ENCODE data around the gene ZNF771. TPM values are rescaled to one million over a fixed set of nuclear protein-coding genes. Genes with fewer than 3 reads are reported as not detected.

The ZNF771 gene
- total RNA-seq = 1 to 10 TPM; 4.9 to 5.4 TPM

DNA sequence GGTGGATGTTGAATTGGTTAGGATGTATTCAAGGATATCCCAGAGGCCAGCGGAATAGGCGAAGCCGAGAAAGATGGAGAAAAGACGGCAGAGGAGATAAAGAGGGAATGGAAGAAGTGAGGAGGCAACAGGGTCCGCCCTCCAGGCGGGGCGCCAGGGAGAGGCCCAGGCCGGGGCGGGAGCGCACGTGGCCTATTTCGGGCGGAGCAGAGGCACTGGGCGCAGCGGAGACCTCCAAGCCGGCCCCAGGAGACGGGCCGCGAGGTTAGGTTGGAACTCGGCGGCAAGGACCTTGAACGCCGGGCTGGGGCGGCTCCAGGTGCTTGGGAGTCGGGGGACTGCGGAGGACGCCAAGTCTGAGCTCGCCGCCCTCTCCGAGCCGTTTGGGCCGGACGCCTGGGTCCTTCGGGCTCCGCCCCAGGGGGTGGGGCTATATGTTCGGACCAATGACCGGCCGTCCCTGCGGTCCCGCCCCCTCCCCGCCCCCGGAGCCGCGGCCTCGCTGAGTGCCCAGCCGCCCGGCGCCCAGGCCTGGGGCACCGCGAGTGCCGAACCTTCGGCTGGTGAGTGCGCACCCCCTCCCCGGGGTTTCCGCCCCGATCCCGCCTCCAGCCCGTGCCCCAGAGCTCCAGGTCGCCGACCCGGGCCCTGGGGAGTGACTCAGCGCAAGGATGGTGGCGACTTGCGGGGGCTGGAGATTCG, at the start of gene ZNF771:
TSS of gene ZNF771 (plus strand) at position 505 of the 702 bp plus-strand sequence. CDS start 448 bp downstream, outside the sequence.
- peaks cover 31% of the 10 kb centered on the region for H3K4me1 Mint-ChIP-seq
- no peaks in the 10 kb centered on the region for H3K9me3 Mint-ChIP-seq (ENCODE audit: low read depth)
- peak within 1 kb of the TSS; percentile 82 for H3K27ac Mint-ChIP-seq
- H3K27me3 Mint-ChIP-seq = peaks cover 10% of the 10 kb centered on the region
- ATAC-seq (peak; percentile 92), DNase-seq (peak; percentile 94)
- peaks cover 6% of the 10 kb centered on the region for H3K36me3 Mint-ChIP-seq
- H3K4me3 Mint-ChIP-seq = peak within 1 kb of the TSS; percentile 79
- CTCF ChIA-PET = interaction anchor here (1.0 to 8.1 kb wide), 20 partner anchors 9 to 342 kb away, joined by 3 to 73 read pairs (median 4); partner anchors contain the start of genes ALDOA, DCTPP1, SEPTIN1 and TBC1D10B

DNA sequence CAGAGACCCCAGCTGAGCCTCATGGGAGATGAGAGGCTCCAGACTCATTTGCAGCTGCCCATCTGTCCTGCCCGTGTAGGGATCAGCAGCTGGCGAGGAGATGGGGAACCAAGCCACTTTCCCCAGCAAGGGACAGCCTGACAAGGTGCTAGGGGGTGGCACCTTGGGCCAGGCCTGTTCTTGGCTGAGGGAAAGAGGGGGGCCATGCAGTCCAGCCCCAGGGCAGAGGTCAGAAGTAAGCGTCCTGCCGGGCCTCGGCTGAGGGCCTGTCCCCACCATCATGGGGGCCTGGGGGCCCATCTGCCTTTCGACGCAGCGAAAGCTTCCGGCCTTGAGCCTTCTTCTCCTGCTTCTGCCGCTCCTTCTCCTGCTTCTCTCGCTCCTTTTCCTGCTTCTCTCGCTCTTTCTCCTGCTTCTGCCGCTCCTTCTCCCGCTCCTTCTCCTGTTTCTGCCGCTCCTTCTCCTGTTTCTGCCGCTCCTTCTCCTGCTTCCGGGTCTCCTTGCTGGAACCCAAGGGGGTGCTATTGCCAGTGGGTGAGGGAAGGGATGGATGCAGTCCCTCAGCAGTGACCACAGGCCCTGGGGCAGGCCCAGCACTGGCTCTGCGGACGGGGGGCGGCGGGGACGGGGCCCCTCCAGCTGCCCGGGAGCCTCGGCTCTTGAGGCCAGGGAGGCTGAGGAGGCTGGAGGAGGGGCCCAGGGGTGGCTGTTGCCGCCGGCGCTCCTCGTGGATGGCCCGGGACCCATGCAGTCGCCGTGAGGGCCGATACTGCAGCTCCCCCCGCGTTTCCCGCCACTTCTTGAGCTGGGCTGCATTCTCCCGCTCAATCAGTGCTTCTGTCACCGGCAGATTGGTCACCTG, 49.5 kb upstream of the ZNF771 start:
- Mint-ChIP-seq H3K9me3 (ENCODE audit: low read depth) (no peaks in the 10 kb centered on the region), H3K27ac (no peak overlapping the region), H3K27me3 (no peaks in the 10 kb centered on the region), H3K36me3 (peaks cover 25% of the 10 kb centered on the region), H3K4me3 (no peak overlapping the region), H3K4me1 (peaks cover 40% of the 10 kb centered on the region)
- ATAC-seq (no peak), DNase-seq (no peak)
- CTCF ChIA-PET = interaction anchor here (0.9 to 1.4 kb wide), 3 partner anchors 10 to 37 kb away, joined by 3 to 4 read pairs (median 4); partner anchors contain the start of gene ZNF48

DNA sequence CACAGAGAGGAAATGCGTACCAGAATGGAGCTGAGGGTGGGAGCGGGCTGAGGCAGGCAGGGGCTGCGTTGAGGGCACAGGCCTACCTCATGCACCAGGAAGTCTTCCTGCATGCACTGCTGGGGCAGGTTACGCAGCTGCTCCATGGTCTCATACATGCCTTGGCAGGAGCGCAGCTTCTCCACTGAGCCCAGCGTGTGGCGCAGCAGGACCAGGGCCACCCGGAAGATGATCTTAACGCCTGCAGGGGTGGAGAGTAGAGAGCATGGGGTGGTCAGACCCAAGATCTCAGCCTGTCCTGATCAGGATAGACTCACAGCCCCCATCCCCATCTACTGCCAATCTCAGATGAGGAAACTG, 48.8 kb upstream of the ZNF771 start:
- Mint-ChIP-seq H3K9me3 (ENCODE audit: low read depth) (no peaks in the 10 kb centered on the region), H3K4me1 (peaks cover 38% of the 10 kb centered on the region), H3K36me3 (peaks cover 28% of the 10 kb centered on the region), H3K27ac (no peak overlapping the region), H3K4me3 (no peak overlapping the region), H3K27me3 (no peaks in the 10 kb centered on the region)
- CTCF ChIA-PET = interaction anchor here (0.9 to 1.3 kb wide), 2 partner anchors 9 to 37 kb away, joined by 3 to 4 read pairs; partner anchors contain the start of gene ZNF48
- ATAC-seq = no peak
- peak; percentile 40 for DNase-seq

- Mint-ChIP-seq H3K27ac (no peak overlapping the region), H3K36me3 (peaks cover 28% of the 10 kb centered on the region), H3K9me3 (ENCODE audit: low read depth) (no peaks in the 10 kb centered on the region), H3K4me1 (peaks cover 32% of the 10 kb centered on the region), H3K4me3 (no peak overlapping the region), H3K27me3 (no peaks in the 10 kb centered on the region)
- ATAC-seq (no peak), DNase-seq (peak; percentile 38)
- CTCF ChIA-PET = interaction anchor here (0.9 to 1.3 kb wide), 2 partner anchors 8 to 36 kb away, joined by 3 to 4 read pairs; partner anchors contain the start of gene ZNF48
These were observed 48.2 kb upstream of the ZNF771 start for GRCh38 chr16:30358990-30359870.

- ATAC-seq (no peak), DNase-seq (no peak)
- CTCF ChIA-PET = no interaction called here
- Mint-ChIP-seq H3K27me3 (no peaks in the 10 kb centered on the region), H3K4me3 (no peak overlapping the region), H3K27ac (no peak overlapping the region), H3K36me3 (peaks cover 33% of the 10 kb centered on the region), H3K9me3 (ENCODE audit: low read depth) (no peaks in the 10 kb centered on the region), H3K4me1 (peaks cover 27% of the 10 kb centered on the region)
These were observed 47.6 kb upstream of the ZNF771 start for GRCh38 chr16:30359871-30360170.

DNA sequence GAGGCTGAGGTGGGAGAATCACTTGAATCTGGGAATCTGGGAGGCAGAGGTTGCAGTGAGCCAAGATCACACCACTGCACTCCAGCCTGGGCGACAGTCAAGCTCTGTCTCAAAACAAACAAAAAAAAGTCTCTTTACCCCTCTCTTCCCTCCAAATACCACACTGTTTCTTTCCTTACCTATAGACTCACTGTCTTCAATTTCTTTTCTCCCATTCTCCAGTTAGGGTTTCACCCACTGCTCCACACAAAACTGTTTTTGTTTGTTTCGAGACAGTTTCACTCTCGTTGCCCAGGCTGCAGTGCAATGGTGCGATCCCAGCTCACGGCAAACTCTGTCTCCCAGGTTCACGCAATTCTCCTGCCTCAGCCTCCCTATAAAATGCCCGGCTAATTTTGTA, 46.2 kb upstream of the ZNF771 start:
- CTCF ChIA-PET = no interaction called here
- peaks cover 23% of the 10 kb centered on the region for H3K4me1 Mint-ChIP-seq
- H3K4me3 Mint-ChIP-seq = no peak overlapping the region

DNA sequence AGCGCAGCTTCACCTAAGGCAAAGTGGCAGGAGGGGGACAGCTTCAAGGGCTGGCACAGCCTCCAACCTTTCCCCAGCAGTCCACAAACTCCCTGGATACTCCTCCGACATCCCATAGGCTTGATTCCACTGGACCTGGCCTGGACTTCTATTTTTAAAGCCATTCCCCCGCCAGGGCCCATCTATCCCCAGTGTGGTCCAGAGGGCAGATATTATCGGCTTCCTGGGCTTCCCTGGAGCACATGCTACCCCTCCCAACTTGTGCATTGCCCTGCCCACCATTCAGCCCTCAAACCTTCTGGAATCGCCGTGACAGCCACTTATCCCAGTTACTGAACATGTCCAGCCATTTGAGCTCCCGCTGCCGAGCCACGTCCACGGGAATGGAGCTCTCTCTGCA, 42.2 kb upstream of the ZNF771 start:
- no peaks in the 10 kb centered on the region for H3K27me3 Mint-ChIP-seq
- peaks cover 30% of the 10 kb centered on the region for H3K4me1 Mint-ChIP-seq
- DNase-seq (no peak), ATAC-seq (no peak)
- H3K27ac Mint-ChIP-seq = no peak overlapping the region
- no peak overlapping the region for H3K4me3 Mint-ChIP-seq
- H3K36me3 Mint-ChIP-seq = peaks cover 51% of the 10 kb centered on the region
- H3K9me3 Mint-ChIP-seq (ENCODE audit: low read depth) = no peaks in the 10 kb centered on the region
- CTCF ChIA-PET = interaction anchor here (0.9 to 2.4 kb wide), 4 partner anchors 10 to 43 kb away, joined by 3 to 16 read pairs (median 4); partner anchors contain the start of gene ZNF771

More for the DNA sequence above, 46.2 kb upstream of the ZNF771 start:
- Mint-ChIP-seq H3K9me3 (ENCODE audit: low read depth) (no peaks in the 10 kb centered on the region), H3K27ac (no peak overlapping the region), H3K36me3 (peaks cover 42% of the 10 kb centered on the region), H3K27me3 (no peaks in the 10 kb centered on the region)
- ATAC-seq (no peak), DNase-seq (no peak)

DNA sequence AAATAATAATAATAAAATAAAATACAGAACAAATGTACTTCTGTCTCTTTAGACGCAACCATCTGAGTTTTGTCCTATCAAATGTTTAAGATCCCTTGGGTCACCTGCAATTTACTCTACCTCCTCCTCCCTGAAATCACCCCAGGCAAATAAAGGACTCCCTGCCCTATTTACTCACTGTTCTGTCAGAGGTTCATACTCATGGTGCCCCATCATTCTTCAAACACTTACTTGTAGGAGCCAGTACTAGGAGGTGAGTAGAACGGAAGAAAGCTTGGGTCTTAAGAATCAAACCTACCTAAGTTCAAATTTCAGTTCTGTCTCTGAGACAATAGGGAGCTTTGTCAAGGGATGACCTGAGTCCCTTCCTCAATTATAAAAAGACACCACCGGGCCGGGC, 40.9 kb upstream of the ZNF771 start:
- Mint-ChIP-seq H3K36me3 (peaks cover 47% of the 10 kb centered on the region), H3K4me3 (peak overlapping the region; percentile 95), H3K9me3 (ENCODE audit: low read depth) (no peaks in the 10 kb centered on the region), H3K27me3 (no peaks in the 10 kb centered on the region), H3K27ac (no peak overlapping the region), H3K4me1 (peaks cover 37% of the 10 kb centered on the region)
- CTCF ChIA-PET = interaction anchor here (1.9 to 7.3 kb wide), 4 partner anchors 8 to 63 kb away, joined by 4 to 61 read pairs (median 10); partner anchors contain the start of genes DCTPP1 and ZNF771
- DNase-seq (no peak), ATAC-seq (no peak)

DNA sequence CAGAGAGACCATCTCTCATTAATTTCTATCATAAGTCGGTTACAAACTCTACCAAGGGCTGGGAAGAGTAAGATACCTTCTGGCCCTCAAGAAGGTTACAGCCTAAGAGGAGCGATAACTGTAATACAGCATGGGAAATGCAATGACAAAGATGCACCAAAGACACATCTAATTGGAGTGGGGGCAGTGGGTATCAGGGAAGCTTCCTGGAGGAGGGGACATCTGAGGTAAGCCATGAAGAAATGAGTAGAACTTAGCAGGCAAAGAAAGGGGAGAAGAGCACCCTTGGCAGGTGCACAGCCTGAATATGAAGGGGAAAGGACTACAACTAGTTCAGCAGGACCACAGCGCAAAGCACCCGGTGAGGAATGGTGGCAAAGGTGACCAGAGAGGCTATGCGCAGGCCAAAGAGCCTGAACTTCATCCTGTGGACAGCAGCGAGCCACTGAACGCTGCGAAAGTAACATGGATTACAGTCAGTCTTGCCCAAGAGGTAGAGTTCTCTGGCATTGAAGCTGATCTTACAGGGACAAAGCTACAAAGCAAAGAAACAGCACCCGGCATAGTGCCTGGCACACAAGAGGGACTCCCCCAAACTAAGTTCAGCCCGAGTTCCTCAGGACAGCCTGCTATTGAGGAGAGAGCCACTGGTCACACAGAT, 39.9 kb upstream of the ZNF771 start:
- ATAC-seq = no peak
- Mint-ChIP-seq H3K4me1 (peaks cover 43% of the 10 kb centered on the region), H3K27ac (peak overlapping the region; percentile 52), H3K4me3 (peak overlapping the region; percentile 95), H3K27me3 (no peaks in the 10 kb centered on the region), H3K36me3 (peaks cover 42% of the 10 kb centered on the region), H3K9me3 (ENCODE audit: low read depth) (no peaks in the 10 kb centered on the region)
- no peak for DNase-seq
- CTCF ChIA-PET = interaction anchor here (1.9 to 7.3 kb wide), 3 partner anchors 9 to 62 kb away, joined by 4 to 61 read pairs (median 5); partner anchors contain the start of genes DCTPP1 and ZNF771

GRCh38 chr16:30368122-30368791, 39.1 kb upstream of the ZNF771 start:
- CTCF ChIA-PET = interaction anchor here (0.6 to 7.3 kb wide), 9 partner anchors 10 to 62 kb away, joined by 3 to 61 read pairs (median 4); partner anchors contain the start of genes DCTPP1, SEPTIN1 and ZNF771
- no peak for ATAC-seq
- Mint-ChIP-seq H3K4me1 (peaks cover 46% of the 10 kb centered on the region), H3K27ac (peak overlapping the region; percentile 62), H3K27me3 (no peaks in the 10 kb centered on the region), H3K4me3 (peak overlapping the region; percentile 95), H3K9me3 (ENCODE audit: low read depth) (no peaks in the 10 kb centered on the region), H3K36me3 (peaks cover 38% of the 10 kb centered on the region)
- no peak for DNase-seq

- Mint-ChIP-seq H3K9me3 (ENCODE audit: low read depth) (no peaks in the 10 kb centered on the region), H3K36me3 (peaks cover 35% of the 10 kb centered on the region), H3K27me3 (no peaks in the 10 kb centered on the region), H3K27ac (peak overlapping the region; percentile 62), H3K4me1 (peaks cover 45% of the 10 kb centered on the region), H3K4me3 (peak overlapping the region; percentile 95)
- CTCF ChIA-PET = interaction anchor here (0.6 to 7.3 kb wide), 8 partner anchors 12 to 61 kb away, joined by 3 to 61 read pairs (median 4); partner anchors contain the start of genes DCTPP1, SEPTIN1 and ZNF771
- DNase-seq = no peak
- ATAC-seq = no peak
These were observed 38.7 kb upstream of the ZNF771 start for GRCh38 chr16:30368792-30369090.

All from activated CD8-positive, alpha-beta memory T cell treated with anti-CD3 and anti-CD28 coated beads, Interleukin-2, amount 10 ng/mL, durations not matched to agents 7 days and 5 days (primary cell).